ENCODE data around the gene HDAC9.

Gene HDAC9

DNA sequence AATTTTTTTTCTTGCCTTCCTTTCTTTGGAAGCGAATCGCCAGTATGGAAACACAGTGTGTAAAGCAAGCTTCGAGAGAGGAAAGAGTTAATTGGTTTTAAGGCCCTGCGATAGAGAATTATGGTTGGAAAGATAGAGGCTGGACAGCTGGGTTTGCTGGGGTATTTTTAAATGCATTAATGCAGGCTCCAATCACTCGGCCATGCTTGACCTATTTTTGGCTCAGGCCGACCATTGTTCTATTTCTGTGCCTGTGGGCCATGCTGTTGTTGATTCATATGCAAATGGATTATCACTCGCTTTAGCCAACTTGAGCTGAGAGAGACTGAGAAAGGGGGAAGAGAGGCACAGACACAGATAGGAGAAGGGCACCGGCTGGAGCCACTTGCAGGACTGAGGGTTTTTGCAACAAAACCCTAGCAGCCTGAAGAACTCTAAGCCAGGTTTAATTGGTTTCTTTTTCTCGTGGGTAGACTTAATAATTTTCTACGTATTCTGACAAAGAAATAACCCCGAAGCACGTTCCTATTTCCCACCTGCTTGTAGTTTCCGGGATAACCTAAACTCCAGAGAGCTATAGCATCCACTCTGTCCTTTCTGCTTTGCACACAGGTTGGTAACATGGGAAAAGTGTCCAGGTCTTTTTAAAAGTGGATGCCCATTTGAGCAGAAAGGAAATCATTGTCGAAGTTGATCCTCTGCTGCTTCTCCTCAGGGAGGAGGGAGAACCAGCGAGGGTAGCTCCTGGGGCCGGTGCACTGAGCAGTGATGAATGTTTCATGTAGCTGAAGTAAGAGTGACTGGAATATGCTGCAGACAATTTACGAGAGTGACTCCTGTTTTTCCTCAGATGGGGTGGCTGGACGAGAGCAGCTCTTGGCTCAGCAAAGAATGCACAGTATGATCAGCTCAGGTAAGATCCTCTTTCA lies at the start of gene HDAC9:
Gene HDAC9 (plus strand): TSS at position 338 of the 929 bp plus-strand sequence. CDS start 554 bp downstream, at position 892.
- no peak for DNase-seq

GRCh38 chr7:18445916-18446520 lies 49.5 kb upstream of the HDAC9 start:
- no peak for DNase-seq

DNA sequence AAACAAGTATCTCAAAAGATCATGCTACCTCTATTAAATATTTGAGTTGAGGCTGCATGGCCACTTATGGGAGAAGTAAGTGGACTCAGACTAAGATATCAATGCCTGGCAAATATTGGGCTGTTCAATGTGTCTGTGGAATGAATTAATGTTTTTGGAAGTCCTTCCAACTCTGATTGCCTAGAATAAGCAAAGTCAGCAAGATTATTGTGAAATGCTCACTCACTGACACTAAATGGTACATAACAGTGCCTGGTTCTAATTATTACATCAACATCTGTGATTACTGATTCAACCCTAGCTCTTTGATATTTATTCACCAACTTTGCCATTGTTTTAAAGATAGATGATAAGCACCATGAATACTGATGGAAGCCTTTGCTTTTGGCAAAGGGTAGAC lies 45.5 kb upstream of the HDAC9 start:
- DNase-seq, result no peak

DNA sequence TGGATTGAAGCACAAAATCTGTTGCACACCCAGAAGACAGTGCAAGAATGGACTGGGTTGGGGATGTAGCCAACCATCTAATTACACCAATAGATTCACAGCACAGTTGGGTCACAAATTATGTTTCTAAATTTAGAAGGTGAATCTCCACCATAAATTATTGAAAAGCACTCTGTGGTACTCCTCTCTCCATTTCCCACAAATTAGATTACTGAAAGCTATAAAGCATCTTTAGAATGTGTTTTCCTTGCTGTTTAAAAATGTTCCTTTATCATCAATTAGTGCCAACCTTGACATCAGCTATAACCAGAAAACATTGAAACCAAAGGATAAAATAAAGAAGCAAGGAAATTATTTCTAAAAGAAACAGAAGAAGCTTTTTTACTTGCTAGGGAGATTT lies 39.9 kb upstream of the HDAC9 start:
- DNase-seq, result no peak

- DNase-seq, result no peak
These were observed 37.7 kb upstream of the HDAC9 start for GRCh38 chr7:18457832-18458231.

GRCh38 chr7:18458830-18459229 lies 36.7 kb upstream of the HDAC9 start:
- DNase-seq, result no peak

- DNase-seq, result no peak
These were observed 35.9 kb upstream of the HDAC9 start for GRCh38 chr7:18459484-18460245.

DNA sequence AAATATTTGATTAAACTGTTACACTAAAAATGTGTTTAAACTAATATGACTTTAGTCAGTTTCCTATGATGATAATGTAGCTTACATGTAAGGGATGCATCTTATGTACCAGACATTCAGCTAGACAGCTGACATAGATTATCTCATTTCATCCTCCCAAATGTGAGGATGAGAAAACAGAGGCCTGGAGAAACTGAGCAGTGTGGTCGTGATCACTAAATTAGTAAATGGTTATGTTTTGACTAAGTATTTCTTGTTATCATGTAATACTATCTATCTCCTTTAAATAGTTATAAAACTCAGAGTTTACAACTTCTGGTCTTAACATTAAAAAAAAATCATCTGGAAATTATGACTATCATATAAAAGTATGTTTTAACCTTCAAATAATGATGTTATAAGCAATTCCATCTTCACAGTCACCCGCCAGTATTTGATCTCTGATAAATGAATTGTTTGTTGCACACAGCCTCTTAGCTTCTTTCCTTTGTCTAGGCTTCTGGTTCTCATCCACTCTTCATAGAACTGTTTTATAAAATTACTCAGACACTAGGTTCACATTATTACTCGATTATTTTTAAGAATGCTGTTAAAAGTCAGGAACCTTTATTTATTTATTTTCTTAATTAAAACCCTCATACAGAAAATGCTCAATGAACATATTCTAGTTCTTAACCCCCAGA lies 33.6 kb upstream of the HDAC9 start:
- DNase-seq, result no peak

- DNase-seq, result no peak
These were observed 30.7 kb upstream of the HDAC9 start for GRCh38 chr7:18464830-18465229.

- no peak for DNase-seq
These were observed 28.5 kb upstream of the HDAC9 start for GRCh38 chr7:18467011-18467410.

DNA sequence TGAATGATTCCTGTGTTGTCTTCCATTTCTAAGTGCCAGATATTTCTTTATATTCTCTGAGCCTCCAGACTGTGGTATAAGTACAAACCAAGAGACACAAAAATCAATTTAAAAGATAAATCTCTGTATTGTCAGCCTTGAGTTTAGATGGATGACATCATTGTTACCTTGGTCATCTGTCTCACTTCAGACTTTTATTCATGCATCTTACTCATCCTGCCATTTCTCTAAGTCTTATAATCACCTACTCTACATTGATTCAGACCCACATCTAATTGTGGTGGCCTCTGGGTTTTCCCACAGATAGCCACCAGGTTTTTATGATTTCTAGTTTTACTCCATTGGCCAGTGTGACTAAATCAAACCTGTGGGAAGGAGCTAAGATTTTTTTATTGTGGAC lies 26.8 kb upstream of the HDAC9 start:
- DNase-seq, result no peak

DNA sequence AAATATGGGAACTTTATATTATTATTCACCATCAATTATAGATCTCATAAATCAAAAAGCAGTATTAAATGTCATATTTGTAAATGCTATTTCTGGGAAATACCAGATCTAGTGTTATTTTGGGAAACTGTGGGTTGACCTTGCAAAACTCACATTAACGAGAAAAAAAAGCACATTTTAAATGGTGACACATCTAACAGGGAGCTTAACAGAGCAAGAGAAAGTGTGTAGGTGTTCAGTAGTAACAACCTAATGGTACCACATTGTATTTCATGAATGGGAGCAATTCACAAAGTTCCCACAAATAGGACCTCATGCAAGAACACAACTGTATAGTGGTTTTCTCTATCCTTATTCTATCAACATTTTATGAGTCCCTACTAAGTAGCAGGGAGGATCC lies 26.2 kb upstream of the HDAC9 start:
- DNase-seq, result no peak

DNA sequence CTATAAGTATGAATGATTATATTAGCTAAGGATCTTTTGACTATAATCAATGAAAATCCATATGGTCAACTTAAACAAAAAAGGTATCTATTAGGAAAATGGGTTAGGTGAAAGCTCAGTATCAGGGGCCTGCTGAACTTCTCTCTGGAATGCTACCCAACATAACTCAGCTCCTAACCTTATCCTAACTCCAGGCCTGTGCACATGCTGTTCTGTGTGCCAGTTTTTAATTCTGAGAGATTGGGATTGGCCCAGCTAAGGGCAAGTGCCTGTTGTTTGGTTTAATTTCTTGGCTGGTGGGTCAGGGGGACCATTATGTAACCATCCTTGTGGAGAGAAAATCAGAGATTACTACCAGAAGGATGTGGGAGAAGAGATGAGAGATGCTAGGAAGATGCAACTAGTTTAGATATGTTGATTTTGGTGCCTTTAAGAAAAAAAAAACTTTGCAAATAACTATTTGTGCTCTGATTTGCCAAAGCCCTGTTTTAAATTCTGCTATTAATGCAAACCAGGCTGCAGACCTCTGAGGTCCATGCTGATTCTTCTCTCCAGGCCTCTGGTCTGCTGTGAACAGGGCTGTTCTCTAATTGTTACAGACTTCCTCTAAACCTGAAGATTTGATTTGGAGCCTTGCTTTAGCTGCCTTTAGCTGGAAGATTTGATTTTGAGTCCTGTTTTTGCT lies 23.9 kb upstream of the HDAC9 start:
- DNase-seq, result no peak

GRCh38 chr7:18472161-18472483 lies 23.4 kb upstream of the HDAC9 start:
- DNase-seq, result no peak

DNA sequence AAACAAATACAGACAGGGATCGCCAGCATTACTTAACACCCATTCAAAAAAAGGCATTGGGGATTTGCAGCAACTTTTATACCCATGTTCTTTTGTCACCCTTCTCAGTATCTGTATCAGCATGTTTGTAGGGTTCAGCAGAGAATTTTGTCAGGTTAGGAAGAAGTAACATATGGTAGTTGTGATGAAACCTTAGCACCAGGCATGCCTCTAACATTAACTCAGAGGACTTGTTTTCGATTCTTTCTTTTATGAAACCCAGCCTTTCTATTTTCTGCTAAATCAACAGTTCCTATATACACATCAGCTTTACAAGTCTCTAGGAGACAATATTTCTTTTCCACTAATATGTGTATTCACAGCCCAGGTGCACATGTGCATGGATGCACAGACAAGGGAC lies 22.4 kb upstream of the HDAC9 start:
- DNase-seq, result no peak

- no peak for DNase-seq
These were observed 20.6 kb upstream of the HDAC9 start for GRCh38 chr7:18474944-18475343.

DNA sequence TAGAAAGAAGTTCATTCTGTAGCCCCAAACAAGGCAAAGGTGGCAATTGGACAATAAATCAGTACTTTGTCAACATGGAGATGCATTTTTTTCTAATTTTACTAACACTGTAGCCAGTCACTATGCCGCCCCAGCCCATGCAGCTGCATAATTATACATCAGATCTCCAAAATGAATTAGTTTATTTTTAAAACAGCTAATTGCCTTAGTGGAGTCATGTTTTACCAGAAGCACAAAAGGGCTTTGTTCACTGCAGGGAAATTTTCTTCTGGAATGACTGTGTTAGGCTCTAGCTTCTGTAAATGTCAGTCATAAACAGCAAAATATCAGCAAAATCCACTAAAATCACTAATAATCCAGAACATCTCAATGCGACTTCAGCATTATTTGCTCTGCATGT lies 20.1 kb upstream of the HDAC9 start:
- no peak for DNase-seq

DNA sequence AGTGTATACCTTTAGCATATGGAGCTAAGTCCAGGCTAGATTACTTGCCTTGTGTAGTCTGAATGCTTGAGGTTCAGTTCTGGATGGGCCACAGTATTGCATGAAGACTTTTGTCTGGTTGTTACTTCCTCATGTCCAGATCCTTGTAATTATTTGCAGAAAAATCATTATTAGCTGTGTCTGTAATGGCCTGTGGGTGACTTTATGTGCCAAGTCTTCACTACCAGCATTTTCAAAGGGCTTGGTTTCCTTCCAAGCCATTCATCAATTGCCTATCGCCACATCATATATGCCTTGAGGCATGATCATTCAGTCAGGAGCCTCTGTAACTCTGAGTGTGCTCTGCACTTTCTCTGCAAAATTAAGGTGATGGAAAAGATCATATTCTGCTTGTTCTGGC lies 13.8 kb upstream of the HDAC9 start:
- DNase-seq, result no peak

DNA sequence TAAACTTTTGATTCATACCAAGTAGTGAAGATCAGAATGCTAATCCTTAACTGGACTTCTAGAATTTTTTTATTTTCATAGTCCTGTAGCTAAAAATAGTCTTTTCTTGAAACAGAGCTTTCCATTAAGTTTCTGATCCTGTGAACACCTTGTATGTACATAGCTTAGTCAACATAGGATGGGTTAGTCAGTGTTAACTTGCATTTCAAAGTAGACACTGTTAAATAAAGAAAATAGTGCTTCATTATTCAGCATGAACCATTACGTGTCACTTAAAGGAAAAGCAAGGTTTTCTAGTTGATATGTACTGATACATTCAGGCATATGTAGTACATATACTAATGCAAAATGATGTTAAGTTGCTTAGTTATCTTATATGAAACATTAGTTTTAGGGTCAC lies 7.5 kb upstream of the HDAC9 start:
- DNase-seq, result no peak

- no peak for DNase-seq
These were observed 5.9 kb upstream of the HDAC9 start for GRCh38 chr7:18489624-18490023.

DNA sequence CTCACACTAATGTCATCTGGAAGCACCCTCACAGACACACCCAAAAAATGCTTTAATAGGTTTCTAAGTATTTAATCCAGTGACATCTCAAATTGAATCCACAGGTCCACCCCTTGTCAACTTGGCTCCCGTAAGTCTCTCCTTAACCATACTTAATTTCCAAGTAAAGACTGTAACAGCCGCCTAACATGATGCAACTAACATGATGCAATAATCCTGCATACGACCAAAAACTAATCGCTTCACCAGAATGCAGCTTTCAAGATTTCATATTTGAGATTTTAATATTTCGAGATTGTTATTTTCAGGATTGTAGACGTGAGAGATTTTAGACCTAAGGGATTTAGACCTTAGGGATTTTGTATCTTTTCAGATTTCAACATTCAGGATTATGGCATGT lies 3.7 kb upstream of the HDAC9 start:
- DNase-seq, result no peak

- DNase-seq, result no peak
These were observed 1.1 kb upstream of the HDAC9 start for GRCh38 chr7:18494406-18494805.

Measured in activated CD4-positive, alpha-beta T cell treated with anti-CD3 and anti-CD28 coated beads, Interleukin-2, amount 50 U/mL, for 48 hours (primary cell).